Hepatocyte (in vitro differentiated cells): ENCODE data around the gene VMP1.

ENCODE experiments used
- EZH2 ChIP-seq: fragments of 200-600 bp; sonication (generic); IDR thresholded peaks from 2 replicates; pipeline ENCODE4 v1.6.1; 2016; ENCODE audit warnings: antibody characterized with exemption, mild to moderate bottlenecking, borderline replicate concordance
- EZH2phosphoT487 ChIP-seq: fragments of 200-600 bp; sonication (generic); IDR thresholded peaks from one replicate; pipeline ENCODE4 v1.6.1; 2018; ENCODE audit warnings: antibody characterized with exemption, mild to moderate bottlenecking, low read depth, moderate library complexity; ENCODE audit not compliant: unreplicated experiment, severe bottlenecking
- TF ChIP-seq, protein P1 (sequence below): fragments of 200-600 bp; sonication (generic); IDR thresholded peaks from 2 replicates; pipeline ENCODE4 v1.5.1; 2016; ENCODE audit warnings: antibody characterized with exemption, mild to moderate bottlenecking; ENCODE audit not compliant: poor library complexity

DNA sequence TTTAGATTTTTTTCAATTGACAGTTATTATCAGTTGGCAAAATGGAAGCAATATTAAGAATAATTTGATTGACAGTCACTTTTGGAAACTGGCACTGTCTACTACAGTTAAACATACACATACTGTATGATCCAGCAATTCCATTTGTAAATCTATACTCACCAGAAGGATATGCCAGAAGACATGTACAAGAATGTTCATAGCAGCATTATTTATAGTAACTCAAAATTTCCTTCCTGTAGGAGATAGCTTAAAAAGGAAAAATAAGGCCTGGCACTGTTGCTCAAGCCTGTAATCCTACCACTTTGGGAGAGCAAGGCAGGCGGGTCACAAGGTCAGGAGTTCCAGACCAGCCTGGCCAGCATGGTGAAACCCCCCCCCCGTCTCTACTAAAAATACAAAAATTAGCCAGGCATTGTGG is 89.3 kb downstream of the VMP1 start:
- TF ChIP-seq, protein P1, sequence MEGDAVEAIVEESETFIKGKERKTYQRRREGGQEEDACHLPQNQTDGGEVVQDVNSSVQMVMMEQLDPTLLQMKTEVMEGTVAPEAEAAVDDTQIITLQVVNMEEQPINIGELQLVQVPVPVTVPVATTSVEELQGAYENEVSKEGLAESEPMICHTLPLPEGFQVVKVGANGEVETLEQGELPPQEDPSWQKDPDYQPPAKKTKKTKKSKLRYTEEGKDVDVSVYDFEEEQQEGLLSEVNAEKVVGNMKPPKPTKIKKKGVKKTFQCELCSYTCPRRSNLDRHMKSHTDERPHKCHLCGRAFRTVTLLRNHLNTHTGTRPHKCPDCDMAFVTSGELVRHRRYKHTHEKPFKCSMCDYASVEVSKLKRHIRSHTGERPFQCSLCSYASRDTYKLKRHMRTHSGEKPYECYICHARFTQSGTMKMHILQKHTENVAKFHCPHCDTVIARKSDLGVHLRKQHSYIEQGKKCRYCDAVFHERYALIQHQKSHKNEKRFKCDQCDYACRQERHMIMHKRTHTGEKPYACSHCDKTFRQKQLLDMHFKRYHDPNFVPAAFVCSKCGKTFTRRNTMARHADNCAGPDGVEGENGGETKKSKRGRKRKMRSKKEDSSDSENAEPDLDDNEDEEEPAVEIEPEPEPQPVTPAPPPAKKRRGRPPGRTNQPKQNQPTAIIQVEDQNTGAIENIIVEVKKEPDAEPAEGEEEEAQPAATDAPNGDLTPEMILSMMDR, result no peak
- TF ChIP-seq EZH2 (no peak), EZH2phosphoT487 (no peak)
